IMR-90 (cell line): ENCODE data around the gene PLAGL1.

Experiments
- CEBPB ChIP-seq: IDR thresholded peaks from 2 replicates; pipeline ENCODE4 v1.6.1; 2012; ENCODE audit warnings: low read depth, low read length, improper control_type of control experiment
- CHD1 ChIP-seq: IDR thresholded peaks from 2 replicates; pipeline ENCODE4 v1.6.1; 2012; ENCODE audit warnings: low read depth, low read length, improper control_type of control experiment
- POLR2A ChIP-seq: IDR thresholded peaks from 2 replicates; pipeline ENCODE4 v1.6.1; 2012; ENCODE audit warnings: mild to moderate bottlenecking, low read depth, low read length
- RAD21 ChIP-seq: IDR thresholded peaks from 2 replicates; pipeline ENCODE4 v1.6.1; 2012; ENCODE audit warnings: low read length, improper control_type of control experiment
- TF ChIP-seq, protein P1 (sequence below): conservative IDR thresholded peaks from 2 replicates; pipeline ENCODE4 v1.5.1; 2012; ENCODE audit warnings: mild to moderate bottlenecking, low read depth, low read length, improper control_type of control experiment

DNA sequence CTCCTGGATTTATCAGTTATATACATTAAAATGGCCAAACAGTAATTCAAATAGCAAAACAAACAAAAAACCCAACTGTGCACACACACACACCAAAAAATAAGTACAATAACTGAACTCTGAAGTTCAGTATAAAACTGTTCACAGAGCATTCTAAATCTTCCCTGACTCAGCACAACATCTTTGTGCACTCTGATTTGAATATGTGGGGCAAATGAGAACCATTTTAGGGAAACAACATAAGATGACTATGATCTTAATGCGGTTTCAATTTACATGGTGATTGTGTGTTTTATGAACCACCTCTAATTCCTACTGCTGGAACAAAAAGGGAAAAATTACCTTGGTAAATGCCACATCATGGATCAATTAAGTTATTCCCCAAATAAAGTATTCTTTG is 41.7 kb downstream of the PLAGL1 start:
- TF ChIP-seq, protein P1, sequence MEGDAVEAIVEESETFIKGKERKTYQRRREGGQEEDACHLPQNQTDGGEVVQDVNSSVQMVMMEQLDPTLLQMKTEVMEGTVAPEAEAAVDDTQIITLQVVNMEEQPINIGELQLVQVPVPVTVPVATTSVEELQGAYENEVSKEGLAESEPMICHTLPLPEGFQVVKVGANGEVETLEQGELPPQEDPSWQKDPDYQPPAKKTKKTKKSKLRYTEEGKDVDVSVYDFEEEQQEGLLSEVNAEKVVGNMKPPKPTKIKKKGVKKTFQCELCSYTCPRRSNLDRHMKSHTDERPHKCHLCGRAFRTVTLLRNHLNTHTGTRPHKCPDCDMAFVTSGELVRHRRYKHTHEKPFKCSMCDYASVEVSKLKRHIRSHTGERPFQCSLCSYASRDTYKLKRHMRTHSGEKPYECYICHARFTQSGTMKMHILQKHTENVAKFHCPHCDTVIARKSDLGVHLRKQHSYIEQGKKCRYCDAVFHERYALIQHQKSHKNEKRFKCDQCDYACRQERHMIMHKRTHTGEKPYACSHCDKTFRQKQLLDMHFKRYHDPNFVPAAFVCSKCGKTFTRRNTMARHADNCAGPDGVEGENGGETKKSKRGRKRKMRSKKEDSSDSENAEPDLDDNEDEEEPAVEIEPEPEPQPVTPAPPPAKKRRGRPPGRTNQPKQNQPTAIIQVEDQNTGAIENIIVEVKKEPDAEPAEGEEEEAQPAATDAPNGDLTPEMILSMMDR, result no peak
- TF ChIP-seq POLR2A (no peak), CEBPB (no peak), RAD21 (no peak), CHD1 (no peak)
